ENCODE data around the gene CDC45. TPM values are rescaled to one million over a fixed set of nuclear protein-coding genes. Genes with fewer than 3 reads are reported as not detected.

The CDC45 gene
- total and polyA plus RNA-seq, 2 of the 13 experiments (the other 11 are each of a cell fraction or from before 2014, with no cell fraction given), result 14.4 to 36.3 TPM

DNA sequence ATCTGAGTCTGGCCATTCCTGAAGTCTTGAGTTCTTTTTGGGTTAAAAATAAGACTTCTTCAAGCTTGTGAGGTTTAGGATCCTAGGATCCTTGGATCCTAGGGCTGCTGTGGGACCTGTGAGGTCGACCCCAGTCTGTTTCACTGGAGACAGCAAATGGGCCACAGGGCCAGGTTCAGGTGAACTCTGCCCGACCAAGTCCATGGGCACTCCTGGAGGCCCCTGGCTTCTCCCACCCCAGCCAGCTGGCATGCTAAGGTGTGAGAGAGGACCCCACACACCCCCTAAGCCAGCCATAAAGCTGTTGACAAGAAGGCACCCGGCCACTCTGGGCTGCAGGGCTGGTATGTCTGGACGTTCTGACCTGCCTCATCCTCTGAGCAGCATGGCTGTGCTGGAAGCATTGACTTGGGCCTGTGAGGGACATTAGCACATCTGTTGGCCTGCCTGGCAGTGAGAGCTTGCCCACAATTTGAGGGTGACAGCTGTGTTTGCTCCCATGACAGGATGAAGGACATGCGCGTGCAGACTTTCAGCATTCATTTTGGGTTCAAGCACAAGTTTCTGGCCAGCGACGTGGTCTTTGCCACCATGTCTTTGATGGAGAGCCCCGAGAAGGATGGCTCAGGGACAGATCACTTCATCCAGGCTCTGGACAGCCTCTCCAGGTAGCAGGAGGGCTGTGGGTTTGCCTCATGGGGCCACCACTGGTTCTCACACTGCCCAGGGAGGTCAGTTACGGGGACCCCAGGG, 28.5 kb downstream of the CDC45 start:
- no peaks in the 10 kb centered on the region for H3K4me1 ChIP-seq (ENCODE audit: insufficient read depth, low read length)
- no peaks in the 10 kb centered on the region for H3K79me2 ChIP-seq (ENCODE audit: insufficient read depth, low read length)
- no peaks in the 10 kb centered on the region for H3K27me3 ChIP-seq (ENCODE audit: control insufficient read depth in 1 of 2, insufficient read depth in 2 of 2, low read length in 2 of 2)
- no peak overlapping the region for H3K27ac ChIP-seq (ENCODE audit: extremely low read length, insufficient read depth, low read length)
- no peaks in the 10 kb centered on the region for H3K9me3 ChIP-seq (ENCODE audit: low read length)
- 84% methylated on average over 6 of the region's 10 CpGs for WGBS (ENCODE audit: low lambda C conversion rate)
- TF ChIP-seq ISX (CRISPR knock-in tag; conservative IDR thresholded peaks at IDR 0.05), result no peak
- TF ChIP-seq ZNF44 (CRISPR knock-in tag; IDR thresholded peaks at IDR 0.05), result no peak
- TF ChIP-seq TFE3 (CRISPR knock-in tag; IDR thresholded peaks at IDR 0.05), result no peak
- no peak for TF ChIP-seq NFATC3 (CRISPR knock-in tag; IDR thresholded peaks at IDR 0.05)
- no peak for TF ChIP-seq SIX4 (CRISPR knock-in tag; IDR thresholded peaks at IDR 0.05)
- no peak for TF ChIP-seq KLF9 (CRISPR knock-in tag; IDR thresholded peaks at IDR 0.05; ENCODE audit: low read depth)
- no peak for TF ChIP-seq HNRNPLL (IDR thresholded peaks at IDR 0.05; ENCODE audit: low read depth, low read length, poor library complexity, severe bottlenecking)
- no peak for TF ChIP-seq GZF1 (CRISPR knock-in tag; IDR thresholded peaks at IDR 0.05)
- TF ChIP-seq ZNF510 (CRISPR knock-in tag; IDR thresholded peaks at IDR 0.05; ENCODE audit: low read depth), result no peak
- no peak for TF ChIP-seq GTF3A (CRISPR knock-in tag; conservative IDR thresholded peaks at IDR 0.05)
- no peak for TF ChIP-seq ZNF678 (CRISPR knock-in tag; IDR thresholded peaks at IDR 0.05)
- TF ChIP-seq SETDB1 (CRISPR knock-in tag; IDR thresholded peaks at IDR 0.05; ENCODE audit: borderline replicate concordance), result no peak
- TF ChIP-seq IKZF1 (IDR thresholded peaks at IDR 0.05), result no peak
- TF ChIP-seq SALL1 (CRISPR knock-in tag; IDR thresholded peaks at IDR 0.05), result no peak
- TF ChIP-seq ZNF382 (CRISPR knock-in tag; IDR thresholded peaks at IDR 0.05; ENCODE audit: borderline replicate concordance), result no peak
- TF ChIP-seq TBL1XR1 (IDR thresholded peaks at IDR 0.05; ENCODE audit: borderline replicate concordance, low read length, partially characterized antibody), result no peak
- in situ Hi-C loops (cut with HindIII; ENCODE audit: extremely low pct_ligation_motif_present, low pct_unique_long_range_greater_than_20kb), result no loop called here
- BruUV-seq (replicated peaks), result no TSS peak
- ChIA-PET CTCF (ENCODE audit: low intra/inter-chr PET ratio, low total read pairs) (no interaction called here), POLR2A (no interaction called here)
- intact Hi-C loops (cut with micrococcal nuclease; ENCODE audit: unreplicated experiment), result no loop called here
- no peak overlapping the region for H2AFZ ChIP-seq (ENCODE audit: low read length)
- no peak overlapping the region for H3K9ac ChIP-seq (ENCODE audit: insufficient read depth, low read depth, low read length)
- FAIRE-seq (no peak), DNase-seq (ENCODE audit: low spot score) (no peak), ATAC-seq (no peak)
- peaks cover 5 to 44% of the 10 kb centered on the region in 2 experiments for H3K36me3 ChIP-seq (replicated peaks in 1 of 2; ENCODE audit: control insufficient read depth in 1 of 2, insufficient read depth in 2 of 2, low read length in 2 of 2)
- H4K20me1 ChIP-seq (ENCODE audit: insufficient read depth, low read length), result no peaks in the 10 kb centered on the region
- no peak overlapping the region for H3K4me2 ChIP-seq (ENCODE audit: low read depth, low read length)
- H3K4me3 ChIP-seq (replicated peaks in 1 of 3; ENCODE audit: insufficient read depth in 1 of 3, low read depth in 2 of 3, low read length in 3 of 3), result no peak overlapping the region

Measured in HepG2 (cell line).